ENCODE results near the gene MDGA2. TPM values are rescaled to one million over a fixed set of nuclear protein-coding genes. Genes with fewer than 3 reads are reported as not detected.
"Not testable (repeated sequence)": the region's sequence is repeated elsewhere in the genome, so short reads cannot be mapped to it uniquely, and the experiment has no call there.

Gene MDGA2
- total RNA-seq, 1 experiment from 2014 or later = 10.5 TPM

DNA sequence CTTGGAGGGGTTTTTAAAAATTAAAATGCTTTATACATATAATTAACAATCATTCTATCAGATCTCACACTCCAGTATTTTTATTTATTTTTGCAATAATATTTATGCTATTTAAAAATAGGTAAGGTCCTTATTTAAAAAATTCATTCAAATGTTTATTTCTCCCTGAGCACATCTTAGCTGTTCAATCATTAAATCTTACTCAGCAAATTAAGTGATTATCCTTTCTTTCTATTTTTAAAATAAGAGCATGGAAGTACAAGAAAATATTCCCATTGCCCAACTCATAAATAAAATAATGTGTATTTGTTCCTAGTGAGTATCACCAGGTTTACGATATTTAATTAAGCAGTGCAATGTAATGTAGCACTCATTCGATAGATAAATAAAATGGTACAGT, 666.7 kb downstream of the MDGA2 start:
- no peak for DNase-seq (ENCODE audit: low read depth, low spot score)
- in situ Hi-C loops (cut with HindIII; ENCODE audit: low pct_unique_long_range_greater_than_20kb, low sequenced_read_pairs) = no loop called here

DNA sequence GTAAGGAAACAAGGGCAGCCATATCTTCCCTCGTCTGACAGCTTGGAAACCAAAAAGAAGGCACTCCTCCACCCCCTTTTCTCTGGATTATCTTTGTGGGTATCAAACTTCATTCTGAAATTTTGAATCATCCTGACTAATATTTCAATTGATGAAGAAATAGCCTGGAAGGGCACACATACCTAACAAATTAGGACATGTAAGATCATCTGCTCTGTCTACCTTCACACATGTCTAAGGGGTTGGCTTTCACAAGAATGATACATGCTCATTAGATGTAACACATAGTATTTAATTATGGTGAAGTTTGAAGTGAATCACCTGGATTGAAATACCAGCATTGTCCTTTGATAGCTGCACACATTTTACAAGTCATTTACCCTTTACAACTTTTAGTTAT, 675.7 kb downstream of the MDGA2 start:
- in situ Hi-C loops (cut with HindIII; ENCODE audit: low pct_unique_long_range_greater_than_20kb, low sequenced_read_pairs) = no loop called here
- no peak for DNase-seq (ENCODE audit: low read depth, low spot score)

- in situ Hi-C loops (cut with HindIII; ENCODE audit: low pct_unique_long_range_greater_than_20kb, low sequenced_read_pairs) = no loop called here
- DNase-seq (ENCODE audit: low read depth, low spot score) = no peak
Observed at GRCh38 chr14:46989566-46989965, 685.8 kb downstream of the MDGA2 start.

DNA sequence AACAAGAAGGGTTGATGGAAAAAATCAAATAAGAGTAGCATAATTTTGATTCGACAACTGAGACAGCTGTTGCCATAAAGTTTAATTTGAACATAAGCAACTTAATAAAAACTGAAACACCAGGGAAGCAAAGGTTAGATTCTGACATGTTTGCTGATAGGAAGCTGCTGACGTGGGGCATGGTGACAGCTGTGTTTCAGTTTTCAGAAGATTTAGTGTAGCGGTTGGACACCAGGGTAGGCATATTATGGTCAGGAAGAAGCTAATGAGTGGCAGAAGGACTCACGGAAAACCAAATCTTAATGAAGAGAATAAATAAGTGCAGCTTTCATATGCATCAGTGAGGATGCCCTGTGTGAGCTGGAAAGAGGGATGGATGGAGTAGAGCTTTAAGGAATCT, 687.1 kb downstream of the MDGA2 start:
- no peak for DNase-seq (ENCODE audit: low read depth, low spot score)
- in situ Hi-C loops (cut with HindIII; ENCODE audit: low pct_unique_long_range_greater_than_20kb, low sequenced_read_pairs) = no loop called here

GRCh38 chr14:46985529-46986380, 689.6 kb downstream of the MDGA2 start:
- in situ Hi-C loops (cut with HindIII; ENCODE audit: low pct_unique_long_range_greater_than_20kb, low sequenced_read_pairs) = no loop called here
- peak; percentile 88 for DNase-seq (ENCODE audit: low read depth, low spot score)

DNA sequence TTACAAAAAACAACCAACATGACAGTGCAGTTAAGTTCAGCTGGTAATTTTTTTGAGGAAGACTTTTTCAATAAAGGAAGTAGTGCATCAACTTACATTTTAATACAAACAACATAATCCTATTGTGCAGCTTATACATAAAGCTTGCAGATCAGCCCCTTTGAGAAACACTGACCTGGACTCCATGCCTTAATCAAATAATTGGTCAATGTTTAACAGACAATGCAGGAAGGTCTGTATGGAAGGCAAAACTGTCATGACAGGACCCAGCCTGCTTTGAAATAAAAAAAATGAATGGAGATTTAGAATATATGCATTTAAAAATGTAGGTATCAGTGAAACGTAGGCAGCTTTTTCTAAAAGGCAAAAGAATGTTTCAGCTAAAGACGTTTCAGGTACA, 702.1 kb downstream of the MDGA2 start:
- no peak for DNase-seq (ENCODE audit: low read depth, low spot score)
- in situ Hi-C loops (cut with HindIII; ENCODE audit: low pct_unique_long_range_greater_than_20kb, low sequenced_read_pairs) = no loop called here

GRCh38 chr14:46964378-46964777, 711.0 kb downstream of the MDGA2 start:
- in situ Hi-C loops (cut with HindIII; ENCODE audit: low pct_unique_long_range_greater_than_20kb, low sequenced_read_pairs) = no loop called here
- no peak for DNase-seq (ENCODE audit: low read depth, low spot score)

DNA sequence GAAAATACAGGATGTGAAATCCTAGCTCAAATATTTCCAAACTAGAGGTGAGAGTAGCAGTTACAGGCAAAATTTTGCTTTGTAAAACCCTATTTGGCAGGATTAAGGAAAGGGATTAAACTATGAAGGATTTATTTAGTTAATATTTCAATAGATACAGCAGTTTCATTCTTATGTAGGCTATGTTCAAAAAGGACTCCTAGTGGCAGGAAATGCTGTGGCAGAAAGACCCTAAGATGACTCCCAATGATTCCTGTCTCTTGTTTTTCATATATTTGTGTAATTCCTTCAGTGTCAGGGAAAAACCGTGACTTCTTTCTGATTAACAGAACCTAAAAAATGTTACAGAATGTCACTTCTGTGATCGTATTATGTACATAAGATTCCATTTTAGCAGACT, 724.3 kb downstream of the MDGA2 start:
- in situ Hi-C loops (cut with HindIII; ENCODE audit: low pct_unique_long_range_greater_than_20kb, low sequenced_read_pairs) = no loop called here
- peak; percentile 7 for DNase-seq (ENCODE audit: low read depth, low spot score)

DNA sequence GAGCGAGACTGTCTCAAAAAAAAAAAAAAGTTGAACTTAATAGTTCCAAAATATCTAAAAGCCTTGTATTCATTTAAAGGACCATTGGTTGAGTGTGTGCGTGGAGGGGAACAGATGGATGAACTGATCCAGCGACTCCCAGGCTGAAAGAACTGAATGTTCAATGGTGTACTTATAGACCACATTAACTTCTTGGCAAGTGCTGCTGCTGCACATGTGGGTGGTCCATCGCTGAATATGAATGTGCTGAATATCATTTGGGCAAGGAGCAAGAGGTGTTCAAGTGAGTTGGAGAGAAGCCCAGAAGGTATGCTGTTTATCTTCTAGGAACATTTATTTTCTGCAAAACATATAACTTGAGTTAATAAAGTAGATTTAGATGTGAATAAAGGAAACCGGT, 734.8 kb downstream of the MDGA2 start:
- in situ Hi-C loops (cut with HindIII; ENCODE audit: low pct_unique_long_range_greater_than_20kb, low sequenced_read_pairs) = no loop called here
- no peak for DNase-seq (ENCODE audit: low read depth, low spot score)

GRCh38 chr14:46920542-46920941, 754.9 kb downstream of the MDGA2 start:
- in situ Hi-C loops (cut with HindIII; ENCODE audit: low pct_unique_long_range_greater_than_20kb, low sequenced_read_pairs) = no loop called here
- no peak for DNase-seq (ENCODE audit: low read depth, low spot score)

- DNase-seq (ENCODE audit: low read depth, low spot score); in situ Hi-C loops (cut with HindIII; ENCODE audit: low pct_unique_long_range_greater_than_20kb, low sequenced_read_pairs): not testable (repeated sequence)
Observed at GRCh38 chr14:46915539-46915938, 759.9 kb downstream of the MDGA2 start.

GRCh38 chr14:46902837-46903236, 772.6 kb downstream of the MDGA2 start:
- in situ Hi-C loops (cut with HindIII; ENCODE audit: low pct_unique_long_range_greater_than_20kb, low sequenced_read_pairs) = no loop called here
- DNase-seq (ENCODE audit: low read depth, low spot score) = no peak

- DNase-seq (ENCODE audit: low read depth, low spot score) = no peak
- in situ Hi-C loops (cut with HindIII; ENCODE audit: low pct_unique_long_range_greater_than_20kb, low sequenced_read_pairs) = no loop called here
Observed at GRCh38 chr14:46894476-46894875, 780.9 kb downstream of the MDGA2 start.

GRCh38 chr14:46887144-46887543, 788.3 kb downstream of the MDGA2 start:
- DNase-seq (ENCODE audit: low read depth, low spot score) = no peak
- in situ Hi-C loops (cut with HindIII; ENCODE audit: low pct_unique_long_range_greater_than_20kb, low sequenced_read_pairs) = no loop called here

- DNase-seq (ENCODE audit: low read depth, low spot score) = peak; percentile 95
- in situ Hi-C loops (cut with HindIII; ENCODE audit: low pct_unique_long_range_greater_than_20kb, low sequenced_read_pairs) = no loop called here
Observed at GRCh38 chr14:46885566-46885965, 789.8 kb downstream of the MDGA2 start.

- DNase-seq (ENCODE audit: low read depth, low spot score) = no peak
- in situ Hi-C loops (cut with HindIII; ENCODE audit: low pct_unique_long_range_greater_than_20kb, low sequenced_read_pairs) = no loop called here
Observed at GRCh38 chr14:46861753-46862152, 813.7 kb downstream of the MDGA2 start.

GRCh38 chr14:46840944-46841720, 834.3 kb downstream of the MDGA2 start:
- in situ Hi-C loops (cut with HindIII; ENCODE audit: low pct_unique_long_range_greater_than_20kb, low sequenced_read_pairs) = no loop called here
- DNase-seq (ENCODE audit: low read depth, low spot score) = peak; percentile 94

GRCh38 chr14:46820291-46820690, 855.1 kb downstream of the MDGA2 start:
- no peak for DNase-seq (ENCODE audit: low read depth, low spot score)
- in situ Hi-C loops (cut with HindIII; ENCODE audit: low pct_unique_long_range_greater_than_20kb, low sequenced_read_pairs) = no loop called here

- in situ Hi-C loops (cut with HindIII; ENCODE audit: low pct_unique_long_range_greater_than_20kb, low sequenced_read_pairs) = no loop called here
- no peak for DNase-seq (ENCODE audit: low read depth, low spot score)
Observed at GRCh38 chr14:46819117-46819516, 856.3 kb downstream of the MDGA2 start.

Data from SK-MEL-5 (cell line).